GM19372 (cell line): ENCODE results near the gene NME4.
"Not testable (repeated sequence)": the region's sequence is repeated elsewhere in the genome, so short reads cannot be mapped to it uniquely, and the experiment has no call there.

Experiments
- ATAC-seq: cut with Tn5 transposase; IDR thresholded peaks from one replicate; pipeline ENCODE4 v1.9.1; 2021; ENCODE audit warnings: mild to moderate bottlenecking, low read depth, moderate library complexity; ENCODE audit not compliant: unreplicated experiment

The NME4 gene

GRCh38 chr16:397135-397661, at the start of gene NME4:
Gene NME4, plus strand, starts transcription at chr16:397199. Its CDS starts 24 bp downstream, at chr16:397223.
- ATAC-seq = no peak

GRCh38 chr16:347203-347602, 49.8 kb upstream of the NME4 start:
- no peak for ATAC-seq

- not testable (repeated sequence) for ATAC-seq
Observed at GRCh38 chr16:348495-348894, 48.5 kb upstream of the NME4 start.

- no peak for ATAC-seq
Observed at GRCh38 chr16:349211-349610, 47.8 kb upstream of the NME4 start.

- no peak for ATAC-seq
Observed at GRCh38 chr16:350203-350602, 46.8 kb upstream of the NME4 start.

GRCh38 chr16:351804-352520, 45.0 kb upstream of the NME4 start:
- ATAC-seq = no peak

GRCh38 chr16:352547-353403, 44.2 kb upstream of the NME4 start, which contains the start of gene AXIN1:
Gene AXIN1, minus strand, starts transcription at chr16:352723. Its CDS starts 5,698 bp downstream, at chr16:347025.
- ATAC-seq = peak; percentile 68

- no peak for ATAC-seq
Observed at GRCh38 chr16:353404-354290, 43.4 kb upstream of the NME4 start.

GRCh38 chr16:354291-354881, 42.6 kb upstream of the NME4 start:
- ATAC-seq = no peak

- no peak for ATAC-seq
Observed at GRCh38 chr16:354971-355461, 42.0 kb upstream of the NME4 start.

GRCh38 chr16:356741-357140, 40.3 kb upstream of the NME4 start:
- ATAC-seq = no peak

GRCh38 chr16:359067-359763, 37.8 kb upstream of the NME4 start:
- ATAC-seq = no peak

GRCh38 chr16:359871-360697, 36.9 kb upstream of the NME4 start:
- no peak for ATAC-seq

GRCh38 chr16:360698-361336, 36.2 kb upstream of the NME4 start:
- no peak for ATAC-seq

- ATAC-seq = no peak
Observed at GRCh38 chr16:361341-361871, 35.6 kb upstream of the NME4 start.

- no peak for ATAC-seq
Observed at GRCh38 chr16:361872-362701, 34.9 kb upstream of the NME4 start.

- ATAC-seq = not testable (repeated sequence)
Observed at GRCh38 chr16:362702-362999, 34.3 kb upstream of the NME4 start.
